ENCODE data around the gene SLC39A1.

Gene SLC39A1

DNA sequence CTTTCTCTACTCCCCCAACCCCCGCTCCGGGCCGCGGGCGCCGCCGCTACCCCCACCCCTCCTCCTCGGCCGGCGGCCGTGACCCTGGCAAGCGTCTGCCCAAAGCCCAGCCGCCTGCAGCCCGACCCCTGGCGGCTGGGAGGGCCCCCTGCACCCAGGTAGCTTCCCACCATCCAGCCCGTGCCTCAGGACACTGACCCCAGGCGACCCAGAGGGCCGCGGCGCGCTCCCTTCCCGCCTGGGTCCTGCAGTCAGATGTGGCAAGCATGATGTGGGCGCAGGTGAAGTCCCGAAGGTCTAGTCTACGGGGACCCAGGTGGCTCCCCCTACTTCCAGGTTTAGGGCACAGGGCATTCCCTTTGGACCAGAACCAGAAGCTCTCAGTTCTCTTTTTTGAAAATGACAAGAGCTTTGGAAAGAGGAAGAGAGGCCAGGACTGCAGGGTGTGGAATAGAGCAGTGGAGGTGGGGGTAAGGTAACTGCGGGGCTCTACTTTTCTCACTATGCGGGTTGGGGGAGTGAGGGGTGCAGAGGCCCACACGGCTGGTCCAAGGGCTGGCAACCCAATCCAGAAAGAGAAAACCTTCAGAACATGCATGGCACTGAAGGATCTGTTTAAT, 16.6 kb downstream of the SLC39A1 start, which contains the start of gene DENND4B:
DENND4B (minus strand) TSS at position 97 of the 620 bp plus-strand sequence. CDS start 2,344 bp downstream, outside the sequence.
- DNase-seq, result peak; percentile 34

DNA sequence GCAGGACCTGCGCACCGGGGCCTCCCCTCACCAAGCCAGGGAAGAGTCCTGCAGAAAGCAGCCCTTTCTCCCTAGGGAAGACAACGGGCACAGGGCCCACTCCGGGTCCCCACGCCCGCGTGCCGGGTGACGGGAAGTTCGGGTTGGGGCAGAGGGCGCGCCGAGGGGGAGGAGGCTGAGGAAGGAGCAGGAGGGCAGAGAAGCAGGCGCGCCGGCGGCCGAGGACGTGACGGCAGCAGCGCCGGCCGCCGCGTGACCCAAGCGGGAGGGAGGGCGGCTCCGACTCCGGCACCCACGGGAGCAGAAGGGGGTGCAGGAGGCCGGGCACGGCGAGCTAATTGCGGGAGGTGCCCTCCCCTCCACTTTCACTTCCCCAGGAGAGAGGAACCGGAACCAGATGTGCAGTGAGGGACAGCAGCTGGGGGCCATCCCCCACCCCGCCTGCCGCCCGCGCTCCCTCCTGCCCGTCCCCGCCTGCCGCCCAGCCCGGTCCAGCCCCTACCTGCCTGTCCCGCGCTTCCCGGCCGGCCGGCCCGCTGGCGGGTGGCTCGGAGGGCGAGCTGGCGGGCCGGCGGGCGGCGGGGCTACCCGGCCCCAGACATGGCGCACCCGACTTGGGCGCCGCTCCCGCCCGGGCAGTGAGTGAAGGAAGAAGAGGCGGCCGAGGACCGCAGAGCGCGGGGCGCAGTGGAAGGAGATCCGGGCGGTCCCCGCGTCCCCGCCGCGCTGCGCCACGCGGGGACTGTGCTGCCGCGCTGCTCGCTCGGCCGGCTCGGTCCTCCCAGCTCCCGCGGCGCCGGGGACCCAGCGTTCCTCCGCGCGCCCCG, 17.3 kb downstream of the SLC39A1 start:
- DNase-seq, result peak; percentile 51

DNA sequence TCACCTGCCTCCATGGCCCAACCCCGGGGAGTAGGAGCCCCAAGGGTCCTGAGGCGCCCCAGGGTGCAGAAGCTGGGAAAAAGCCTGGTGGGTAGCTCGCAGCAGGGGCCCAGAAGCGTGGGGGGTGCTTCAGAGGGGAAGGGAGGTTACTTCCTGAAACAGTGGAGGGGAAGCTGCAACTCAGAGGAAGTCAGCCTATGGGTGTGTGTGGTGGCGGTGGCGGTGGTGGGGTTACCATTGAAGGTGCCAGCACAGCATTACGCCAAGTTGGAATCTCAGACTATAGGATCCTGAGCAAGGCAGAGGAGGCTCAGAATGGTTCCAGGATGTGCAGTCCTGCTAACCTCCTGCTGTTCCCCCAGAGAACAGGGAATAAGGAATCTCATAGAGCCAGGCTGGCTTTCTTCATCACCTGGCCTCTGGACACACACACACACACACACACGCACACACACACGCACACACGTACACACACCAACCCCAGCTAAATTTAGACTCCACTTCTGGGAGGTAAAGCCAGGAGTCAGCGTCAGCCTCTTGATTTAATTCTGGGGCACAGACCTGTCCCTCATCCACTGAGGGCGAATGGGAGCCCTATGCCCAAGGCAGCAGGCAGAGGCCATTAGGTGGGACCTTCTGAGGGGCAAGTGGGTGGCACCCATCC, 18.1 kb downstream of the SLC39A1 start:
- no peak for DNase-seq

DNA sequence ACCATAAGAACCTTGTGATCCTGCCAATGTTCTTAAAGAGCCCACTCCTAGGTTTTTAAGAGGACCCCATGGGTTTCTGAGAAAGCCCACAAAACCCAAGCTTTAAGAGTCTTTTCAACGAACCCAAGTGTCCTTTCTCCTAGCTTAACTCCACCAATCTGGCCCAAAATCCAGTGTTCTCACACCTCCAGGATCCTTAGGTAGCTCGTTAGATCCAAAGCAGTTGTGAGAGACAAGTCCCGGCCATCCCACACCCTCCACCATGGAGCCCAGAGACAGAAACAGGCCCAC, 18.6 kb downstream of the SLC39A1 start:
- no peak for DNase-seq

DNA sequence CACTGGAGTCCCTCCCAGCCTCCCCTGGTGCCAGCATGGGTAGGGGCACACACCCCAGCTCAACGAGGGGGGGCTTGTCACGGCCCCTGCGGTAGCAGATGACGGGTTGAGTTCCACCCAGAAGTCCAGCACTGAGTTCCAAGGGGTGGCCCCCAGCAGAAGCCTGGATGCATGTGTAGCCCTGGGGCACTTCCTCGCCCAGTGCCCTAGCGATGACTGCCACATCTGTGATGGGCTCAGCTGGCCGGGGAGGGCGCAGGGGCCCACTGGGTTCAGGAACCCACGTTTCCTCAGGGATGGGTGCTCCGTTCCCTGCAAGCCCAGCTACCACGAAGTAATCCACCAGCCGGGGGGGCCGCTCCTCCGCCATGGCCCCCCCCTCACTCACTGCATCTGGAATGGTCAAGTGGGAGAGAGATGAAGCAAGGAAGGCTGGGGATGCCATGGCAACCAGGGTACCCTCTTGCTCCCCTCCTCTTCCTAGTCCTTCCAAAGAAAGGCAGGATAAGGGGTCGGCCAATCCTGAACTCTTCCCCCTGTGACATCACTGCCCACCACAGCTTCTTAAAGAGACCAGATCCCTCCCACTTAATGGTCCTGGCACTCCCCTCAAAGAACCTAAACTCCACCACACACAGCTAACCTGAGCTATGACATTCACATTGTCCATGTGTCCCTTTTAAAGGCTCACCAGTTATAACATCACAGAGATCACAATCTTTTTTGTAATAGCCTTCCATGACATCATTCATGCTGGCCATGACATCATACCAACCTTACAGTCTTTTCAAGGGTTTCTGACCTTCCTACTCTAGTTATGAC, 19.1 kb downstream of the SLC39A1 start:
- no peak for DNase-seq

DNA sequence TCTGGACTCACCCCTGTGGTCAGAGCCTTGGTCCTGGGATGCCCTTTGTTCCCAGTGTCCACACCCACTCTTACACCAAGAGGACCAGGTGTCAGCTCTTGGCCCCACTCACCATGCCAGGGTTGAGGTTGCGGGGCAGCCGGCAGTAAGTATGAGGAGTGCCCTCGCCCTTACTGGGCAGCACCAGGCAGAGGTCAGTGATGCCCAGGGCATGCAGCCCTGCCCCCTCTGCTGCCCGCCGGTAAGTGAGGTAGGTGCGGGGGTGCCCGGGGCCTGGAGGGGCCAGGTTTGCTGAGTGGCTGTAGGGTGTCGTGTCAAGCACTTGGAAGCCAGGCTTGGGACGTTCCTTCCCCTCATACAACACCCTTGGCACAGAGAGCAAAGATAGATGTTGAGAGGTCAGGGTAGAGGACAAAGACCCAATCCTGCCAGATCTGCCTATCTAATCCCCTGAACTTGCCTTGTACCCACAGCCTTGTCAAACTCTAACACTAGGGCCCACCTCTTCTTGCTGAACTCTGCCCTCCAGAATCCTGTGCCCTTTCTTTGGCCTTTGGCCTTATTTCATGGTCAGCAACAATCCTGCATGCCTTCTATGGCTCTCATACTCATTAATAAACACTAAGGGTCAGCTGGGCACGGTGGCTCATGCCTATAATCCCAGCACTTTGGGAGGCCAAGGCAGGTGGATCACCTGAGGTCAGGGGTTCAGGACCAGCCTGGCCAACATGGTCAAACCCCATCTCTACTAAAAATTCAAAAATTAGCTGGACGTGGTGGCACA, 20.4 kb downstream of the SLC39A1 start:
- DNase-seq, result no peak

DNA sequence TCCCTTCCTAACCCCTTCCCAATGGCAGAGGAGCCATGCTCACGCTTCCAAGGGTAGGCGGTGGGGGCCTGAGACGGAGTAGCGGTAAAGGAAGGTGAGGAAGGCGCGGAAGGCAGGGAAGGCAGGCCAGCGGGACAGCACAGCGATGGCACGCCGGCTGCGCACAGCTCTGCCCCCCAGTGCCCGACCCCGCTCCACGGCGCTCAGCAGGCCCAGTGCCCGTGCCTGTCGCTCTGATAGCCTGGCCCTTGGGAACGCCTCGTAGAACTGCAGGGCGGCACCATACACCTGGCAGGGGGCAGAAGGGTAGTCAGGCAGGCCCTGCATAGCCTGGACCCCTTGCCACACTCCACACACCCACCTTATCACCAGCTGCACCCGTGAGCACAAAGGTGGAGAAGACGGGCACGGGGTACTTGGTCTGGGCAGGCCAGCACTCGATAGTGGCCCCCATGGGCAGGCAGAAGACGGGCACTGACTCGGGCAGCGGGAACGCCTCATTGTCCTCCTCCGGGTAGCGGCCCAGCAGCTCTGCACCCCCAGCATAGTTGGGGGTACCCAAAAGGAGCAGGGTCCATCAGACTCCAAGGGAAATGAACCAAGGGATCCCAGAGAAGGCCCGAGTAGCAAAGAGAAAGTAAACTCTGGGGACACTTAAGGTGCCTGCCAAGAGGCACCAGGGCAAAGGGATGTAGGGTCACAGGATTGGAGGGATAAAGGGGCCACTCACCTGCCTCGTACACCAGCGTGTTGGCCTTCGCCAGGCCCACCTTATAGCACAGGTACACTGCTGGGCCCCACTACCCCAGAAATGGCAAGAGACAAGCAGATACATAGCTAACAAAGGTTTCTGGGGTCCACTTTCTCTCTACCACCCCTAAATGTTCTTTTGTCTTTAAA, 21.3 kb downstream of the SLC39A1 start:
- no peak for DNase-seq

DNA sequence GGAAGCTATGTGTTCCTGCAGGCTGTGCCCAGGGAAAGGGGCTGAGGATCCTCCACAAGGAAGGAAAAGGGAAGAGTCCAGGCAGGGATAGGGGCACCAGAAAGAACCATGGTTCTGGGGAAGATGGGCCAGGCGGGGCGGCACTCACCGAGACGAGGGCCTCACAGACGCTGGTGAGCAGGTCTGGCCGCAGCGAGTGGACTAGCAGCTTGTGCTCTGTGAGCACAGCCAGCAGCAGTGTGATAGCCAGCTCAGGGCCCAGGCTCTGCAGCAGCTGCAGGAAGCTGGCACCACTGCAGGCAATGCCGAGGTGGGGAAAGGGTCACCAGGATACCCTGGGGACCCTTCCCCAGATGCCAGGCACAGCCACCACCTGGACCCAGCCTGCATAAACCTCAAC, 22.6 kb downstream of the SLC39A1 start:
- DNase-seq, result no peak

DNA sequence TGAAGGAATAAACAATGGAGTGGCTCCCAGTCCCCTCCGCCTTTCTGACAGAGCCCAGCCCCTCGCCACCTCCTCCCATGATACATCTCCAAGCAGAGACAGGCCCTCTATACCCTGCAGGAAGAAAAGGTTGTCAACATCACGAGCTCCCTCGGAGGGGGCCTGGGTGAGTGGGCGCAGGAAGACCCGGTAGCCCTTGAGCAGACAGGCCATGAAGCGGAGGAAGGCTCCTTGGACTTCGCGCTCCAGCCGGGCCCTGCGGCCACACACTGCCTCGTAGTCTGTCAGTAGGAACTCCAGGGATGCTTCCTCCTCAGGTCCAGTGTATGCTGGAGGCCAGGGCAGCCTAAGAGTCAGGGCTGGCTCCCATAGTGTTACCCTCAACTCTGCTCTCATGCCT, 23.9 kb downstream of the SLC39A1 start:
- DNase-seq, result no peak

DNA sequence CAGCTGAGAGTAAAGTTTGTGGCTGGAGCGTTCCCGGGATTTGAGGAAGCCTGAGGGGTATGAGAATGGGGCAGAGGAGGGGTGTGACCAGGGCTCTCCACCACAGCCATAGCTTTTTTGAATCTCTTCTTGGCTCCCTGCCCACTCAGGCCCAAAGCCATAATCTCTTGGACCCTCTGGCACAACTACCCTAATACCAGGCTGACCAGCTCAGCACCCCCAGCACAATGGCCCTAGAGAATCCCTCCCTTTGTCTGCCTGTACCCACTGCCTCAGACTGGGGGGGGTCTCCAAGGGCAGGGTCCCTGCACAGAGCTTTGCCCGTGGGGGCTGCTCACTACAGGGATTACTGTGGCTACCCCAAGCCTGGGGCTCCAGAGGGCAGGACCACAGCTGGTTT, 24.3 kb downstream of the SLC39A1 start:
- no peak for DNase-seq

DNA sequence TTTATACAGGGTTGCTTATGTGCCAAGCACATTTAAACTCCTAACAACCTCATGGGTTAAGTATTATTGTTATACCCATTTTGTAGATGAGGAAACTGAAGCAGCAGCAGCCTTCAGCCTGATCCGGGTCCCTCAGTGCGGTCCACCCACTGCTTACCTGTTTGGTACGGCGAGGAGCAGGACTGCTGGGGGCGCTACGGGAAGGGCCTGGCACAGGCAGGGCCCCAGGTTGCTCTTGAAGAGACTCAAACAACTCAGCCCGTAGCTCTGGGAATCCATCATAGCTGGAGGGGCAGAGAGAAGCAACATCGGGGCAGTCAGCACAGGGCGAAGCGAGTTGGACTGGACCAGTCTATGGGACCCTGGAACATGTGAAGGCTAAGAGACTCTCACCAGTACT, 26.0 kb downstream of the SLC39A1 start:
- DNase-seq, result no peak

DNA sequence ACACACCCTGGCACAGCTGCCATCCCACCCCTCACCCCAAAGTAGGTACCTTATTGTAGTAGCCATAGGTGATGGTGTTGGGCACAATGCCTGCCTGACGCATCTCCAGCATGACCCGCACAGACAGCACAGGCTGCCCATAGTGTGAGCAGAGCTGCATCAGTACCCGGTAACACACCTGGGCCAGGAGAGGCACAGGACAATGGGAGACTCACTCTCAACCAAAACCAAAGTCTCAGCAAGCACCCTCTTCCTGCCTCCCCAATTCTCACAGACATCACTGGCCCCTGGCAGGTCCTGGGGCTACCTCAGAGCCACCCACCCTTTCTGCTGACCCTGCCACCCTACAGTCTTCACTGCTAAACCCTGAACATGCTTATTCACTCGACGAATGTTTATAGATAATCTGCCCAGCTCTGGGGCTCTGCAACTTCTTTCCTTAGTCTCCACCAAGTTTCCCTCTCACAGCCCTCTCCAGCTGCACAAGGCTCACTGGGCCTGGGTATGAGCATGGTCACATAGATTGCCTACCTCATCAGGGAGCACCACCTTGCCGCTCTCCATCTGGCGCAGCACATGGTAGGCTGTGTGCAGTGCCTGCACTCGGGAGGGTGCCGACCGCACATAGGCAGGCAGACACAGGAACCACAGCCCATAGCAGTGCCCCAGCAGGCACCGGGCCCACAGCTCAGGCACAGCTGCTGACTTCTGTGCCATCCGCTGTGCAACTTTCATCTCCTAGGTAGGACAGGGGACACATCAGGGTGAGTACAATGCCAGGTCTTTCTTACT, 27.1 kb downstream of the SLC39A1 start:
- DNase-seq, result no peak

DNA sequence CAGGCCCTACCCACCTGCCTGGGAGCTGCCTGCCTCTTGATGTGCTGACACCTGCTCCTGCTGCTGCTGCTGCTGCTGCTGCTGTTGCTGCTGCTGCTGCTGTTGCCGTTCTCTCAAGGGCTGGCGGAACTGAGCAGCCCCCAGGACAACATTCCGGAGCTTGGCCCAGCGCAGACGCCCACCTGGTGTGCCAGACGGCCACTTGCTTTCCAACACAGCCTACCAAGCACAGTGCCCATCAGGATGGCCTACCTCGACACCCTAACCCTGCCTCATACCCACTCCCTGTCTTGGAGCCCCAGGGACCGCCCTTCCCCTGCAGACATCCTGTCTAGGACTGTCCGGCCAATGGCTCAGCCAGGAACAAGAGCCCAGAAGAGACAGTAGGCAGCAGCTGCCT, 28.6 kb downstream of the SLC39A1 start:
- DNase-seq, result no peak

DNA sequence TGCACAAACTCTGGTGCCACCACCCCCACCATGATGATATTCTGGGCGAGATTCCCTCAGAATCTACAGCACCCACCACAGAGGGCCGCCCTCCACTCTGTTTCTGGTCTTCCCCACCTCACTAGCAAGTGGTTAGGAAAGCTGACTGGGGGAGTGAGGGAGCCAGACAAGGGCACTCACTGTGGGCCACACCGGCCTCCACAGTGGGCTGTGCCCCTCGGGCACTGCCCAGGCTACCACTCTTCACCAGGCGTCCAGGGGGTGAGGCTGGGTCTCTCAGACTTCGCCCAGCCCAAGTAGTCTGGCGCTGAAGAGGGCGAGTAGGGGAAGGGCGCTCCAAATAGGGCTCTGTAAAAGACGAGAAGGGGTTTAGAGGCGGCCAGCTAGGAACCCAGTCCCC, 29.4 kb downstream of the SLC39A1 start:
- no peak for DNase-seq

DNA sequence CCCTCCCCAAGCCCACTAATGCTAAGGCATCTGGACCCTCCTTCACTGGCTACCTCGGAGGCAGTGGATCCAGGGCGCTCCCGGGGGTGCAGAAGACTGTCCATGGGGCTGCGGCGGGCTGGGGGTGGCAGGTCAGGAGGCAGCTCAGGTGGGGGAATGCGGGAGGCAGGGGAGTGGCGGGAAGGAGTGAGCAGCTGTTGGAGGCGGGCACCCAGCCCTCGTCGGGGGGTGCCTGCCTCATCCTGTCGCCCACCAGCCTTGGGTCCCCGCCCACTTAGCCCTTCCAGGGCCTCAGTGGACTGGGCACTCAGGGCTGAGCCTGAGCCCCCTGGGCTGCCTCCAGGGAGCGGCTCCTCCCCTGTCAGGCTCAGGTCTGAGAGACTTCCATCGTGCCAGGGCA, 29.9 kb downstream of the SLC39A1 start:
- DNase-seq, result no peak

DNA sequence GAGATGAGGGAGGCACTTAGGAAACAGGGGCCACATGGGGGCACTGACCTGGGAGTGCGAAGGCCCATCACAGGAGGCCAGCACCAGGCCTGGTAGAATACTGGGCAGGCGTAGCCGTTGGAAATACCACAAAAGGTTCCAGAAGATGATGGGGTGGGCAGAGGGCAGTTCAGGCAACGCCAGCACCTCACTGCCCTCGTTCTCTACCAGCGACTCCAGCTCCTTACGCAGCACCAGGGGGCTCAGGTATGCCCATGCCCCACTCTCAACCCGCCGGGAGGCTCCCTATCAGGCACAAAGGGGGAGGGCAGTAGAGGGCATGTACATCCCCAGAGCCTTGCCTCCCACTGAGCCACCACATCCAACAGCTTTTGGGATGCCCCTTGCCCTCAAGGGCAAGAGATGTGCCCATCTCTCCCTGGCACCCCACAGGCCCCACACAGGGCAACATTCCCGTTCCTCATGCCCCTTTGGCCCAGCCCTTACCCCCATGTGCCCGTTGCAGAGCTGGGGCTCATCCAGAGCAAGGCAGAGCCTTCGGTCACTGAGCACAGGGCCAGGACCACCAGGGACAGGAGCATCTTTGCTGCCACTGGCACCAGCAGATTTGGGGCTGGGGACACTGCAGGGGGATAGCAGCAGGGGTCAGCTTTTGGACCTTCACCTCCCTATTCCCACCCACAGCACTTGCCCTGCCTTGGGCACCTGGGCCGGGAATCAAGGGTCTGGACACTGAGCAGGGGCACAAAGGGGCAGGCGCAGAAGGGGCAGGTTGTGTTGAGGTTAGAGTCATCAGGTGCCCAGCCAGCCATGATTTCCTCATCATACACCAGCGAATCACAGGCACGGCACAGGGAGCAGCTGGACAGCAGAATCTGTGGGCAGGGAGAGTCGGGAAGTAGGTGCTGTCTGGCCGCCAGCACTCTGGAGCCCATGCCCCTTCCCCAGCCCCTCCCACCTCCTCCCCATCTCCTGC, 30.9 kb downstream of the SLC39A1 start:
- DNase-seq, result no peak

DNA sequence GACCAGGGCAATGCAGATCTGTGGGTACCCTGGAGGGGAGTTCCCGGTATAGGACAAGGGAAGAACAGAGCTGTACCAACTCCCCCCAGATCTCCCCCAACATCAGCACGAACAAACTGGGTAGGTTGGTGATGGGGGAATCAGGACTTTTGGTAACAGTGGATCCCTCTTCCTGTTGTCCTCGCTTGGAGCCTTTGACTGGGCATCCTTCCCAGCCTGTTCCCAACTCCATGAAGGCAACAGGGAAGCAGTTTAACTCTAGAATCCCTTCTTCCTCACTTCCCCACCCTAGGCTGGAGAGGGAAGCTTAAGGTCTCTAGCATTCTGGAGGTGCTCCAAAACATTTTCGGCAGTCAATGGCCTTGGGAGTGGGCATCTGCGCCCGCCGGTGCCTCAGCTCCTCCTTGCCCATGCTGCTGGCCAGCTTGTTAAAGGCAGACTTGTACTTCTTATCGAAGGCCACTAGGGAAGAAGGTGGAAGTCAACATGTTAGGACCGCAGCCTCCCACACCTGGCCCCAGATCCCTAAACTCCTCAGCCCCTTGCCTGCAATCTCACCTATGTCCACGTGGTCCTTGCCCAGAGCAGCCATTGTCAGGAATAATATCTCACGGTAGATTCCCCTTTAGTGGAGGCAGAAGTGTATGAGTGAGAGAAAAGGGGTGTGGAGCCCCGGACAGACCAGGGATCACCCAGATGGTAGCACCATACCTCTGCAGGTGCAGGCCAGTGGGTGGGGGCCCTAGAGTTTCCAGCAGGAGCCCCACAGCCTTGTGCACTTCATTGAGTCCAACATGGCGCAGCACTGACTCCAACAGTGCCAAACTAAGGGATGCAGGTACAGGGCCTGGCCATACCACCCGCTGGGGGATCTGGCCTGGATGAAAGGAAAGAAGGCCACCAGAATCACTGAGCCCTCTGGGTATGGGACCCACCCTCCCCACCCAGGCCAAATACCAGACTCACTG, 33.1 kb downstream of the SLC39A1 start:
- no peak for DNase-seq

DNA sequence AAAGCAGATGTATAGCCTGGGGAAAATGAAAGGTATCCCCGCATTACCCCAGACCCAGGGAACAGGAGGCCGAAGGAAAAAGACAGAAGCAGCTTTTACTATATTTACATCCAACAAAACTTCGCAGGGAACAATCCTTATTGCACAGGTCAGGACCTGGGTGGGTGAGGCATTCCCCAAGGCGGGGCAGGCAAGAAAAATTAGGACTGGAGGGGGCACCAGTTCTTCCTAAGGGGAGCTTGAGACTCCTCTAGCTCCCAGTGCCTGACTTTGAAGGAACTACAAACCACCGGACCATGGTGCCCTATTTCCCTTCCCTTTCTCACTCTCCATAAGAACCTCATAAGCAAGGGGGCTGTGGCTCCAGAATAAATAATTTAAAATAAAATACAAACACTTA, 33.9 kb downstream of the SLC39A1 start:
- no peak for DNase-seq
